ENCODE measurements around the gene SLC7A6OS.

The SLC7A6OS gene

GRCh38 chr16:68249371-68249770, 61.4 kb downstream of the SLC7A6OS start:
- DNase-seq, result no peak
